Measurements from ENCODE around the gene FN3KRP.
"Not testable (repeated sequence)": the region's sequence is repeated elsewhere in the genome, so short reads cannot be mapped to it uniquely, and the experiment has no call there.

FN3KRP gene

GRCh38 chr17:82767041-82767754 lies 50.7 kb downstream of the FN3KRP start:
- Histone ChIP-seq H3K27ac (no peak overlapping the region), H3K4me3 (no peak overlapping the region)

- H3K4me3 ChIP-seq: no peak overlapping the region
- no peak overlapping the region for H3K27ac ChIP-seq
Measured at GRCh38 chr17:82769041-82769440, 52.5 kb downstream of the FN3KRP start.

GRCh38 chr17:82772026-82772425 lies 55.5 kb downstream of the FN3KRP start:
- no peak overlapping the region for H3K4me3 ChIP-seq
- H3K27ac ChIP-seq: no peak overlapping the region

- not testable (repeated sequence) for H3K4me3 ChIP-seq
- H3K27ac ChIP-seq: peak overlapping the region in 1 of 21 experiments; percentile 58
Measured at GRCh38 chr17:82774456-82774855, 58.0 kb downstream of the FN3KRP start.

- Histone ChIP-seq H3K27ac (peak overlapping the region in 2 of 21 experiments; percentile 46 to 58), H3K4me3 (no peak overlapping the region)
Measured at GRCh38 chr17:82775001-82775823, 58.7 kb downstream of the FN3KRP start.

GRCh38 chr17:82776454-82776853 lies 59.9 kb downstream of the FN3KRP start:
- Histone ChIP-seq H3K4me3 (no peak overlapping the region), H3K27ac (peak overlapping the region in 1 of 21 experiments; percentile 1)
